Esophagus squamous epithelium (tissue), 5 donors: ENCODE measurements around the gene PROCR. TPM values are rescaled to one million over a fixed set of nuclear protein-coding genes. Genes with fewer than 3 reads are reported as not detected.
A peak's percentile ranks its signal among the peaks of the same experiment; 100 is the strongest.

Source experiments
- DNase-seq: peaks from one replicate; lab custom pipeline; 2025; lab: John Stamatoyannopoulos, UW
- H3K27ac ChIP-seq, 4 donors: fragments of 200-600 bp; sonication (generic); one replicate each; pipeline ENCODE4 v1.5.1; 2016 to 2019; ENCODE audit warnings: mild to moderate bottlenecking in 1 of 4
- H3K27me3 ChIP-seq, 4 donors: fragments of 200-600 bp; sonication (generic); 1 replicate in 3 of 4; 2 replicates in 1 of 4; pipeline versions ENCODE4 v1.5.1 to v1.6.0; 2017 to 2021; ENCODE audit warnings: antibody characterized with exemption in 1 of 4
- H3K36me3 ChIP-seq, 3 donors: fragments of 200-600 bp; sonication (generic); one replicate each; pipeline ENCODE4 v1.5.1; 2016 to 2019
- H3K4me1 ChIP-seq, 3 donors: fragments of 200-600 bp; sonication (generic); one replicate each; pipeline ENCODE4 v1.5.1; 2017 to 2019
- H3K4me3 ChIP-seq, 4 donors: fragments of 200-600 bp; sonication (generic); 1 replicate in 3 of 4; 2 replicates in 1 of 4; pipeline ENCODE4 v1.5.1; 2016 to 2019; ENCODE audit warnings: mild to moderate bottlenecking in 2 of 4, moderate library complexity in 1 of 4
- H3K9me3 ChIP-seq, 3 donors: fragments of 200-600 bp; sonication (generic); one replicate each; pipeline ENCODE4 v1.5.1; 2016 to 2019
- CTCF ChIP-seq, 6 experiments: fragments of 450-650 bp in 4 of 6; fragments of 200-600 bp in 2 of 6; sonication (generic) in 2 of 6; IDR thresholded peaks; one replicate each; pipeline ENCODE4 v1.5.1; 2016 to 2019; ENCODE audit warnings: antibody characterized with exemption in 6 of 6, mild to moderate bottlenecking in 4 of 6, moderate library complexity in 4 of 6
- POLR2A ChIP-seq, 4 donors: fragments of 450-650 bp; IDR thresholded peaks; one replicate each; pipeline ENCODE4 v1.6.1; 2017; ENCODE audit warnings: antibody characterized with exemption in 4 of 4, mild to moderate bottlenecking in 4 of 4, moderate library complexity in 3 of 4
- WGBS, 2 donors: methylation state at CpG; one replicate each; pipeline ENCODE4 v1.1.5; 2018; 5-methylcytosine and 5-hydroxymethylcytosine counted together
- intact Hi-C: fragments of 100-400 bp; cut with DNase I; formaldehyde crosslinking; loops from one replicate; pipeline ENCODE4 v1.15.0; 2022
- total RNA-seq, 4 donors: library from RNA; depleted of rRNA; stranded (reverse); fragments of >200 nt; gene quantifications; one replicate each; pipeline ENCODE4 v1.1.0, GENCODE V29; 2016
- donor health status: DM: yes; HTN: yes; CAD: no.

Gene PROCR
- total RNA-seq, 4 donors from 2014 or later: 2.5 to 19.6 (median 14.6) TPM

- H3K27ac ChIP-seq: no peak overlapping the region
- H3K27me3 ChIP-seq: no peaks in the 10 kb centered on the region
- TF ChIP-seq POLR2A (IDR thresholded peaks at IDR 0.05): no peak
- intact Hi-C loops: no loop called here
- H3K9me3 ChIP-seq: no peaks in the 10 kb centered on the region
- H3K4me3 ChIP-seq: no peak overlapping the region
- peaks cover 15 to 97% (median 27%) of the 10 kb centered on the region in 3 donors for H3K36me3 ChIP-seq
- WGBS, 2 donors: 94% methylated on average over 5 of the region's 5 CpGs
- H3K4me1 ChIP-seq: peaks cover 0 to 31% (median 0%) of the 10 kb centered on the region in 3 donors
- DNase-seq: no peak
Observed at GRCh38 chr20:35133031-35133430, 38.8 kb upstream of the PROCR start.

- no peak for TF ChIP-seq POLR2A (IDR thresholded peaks at IDR 0.05)
- no peak for TF ChIP-seq CTCF (IDR thresholded peaks at IDR 0.05)
- Histone ChIP-seq H3K4me3 (no peak overlapping the region), H3K36me3 (peaks cover 15 to 100% (median 25%) of the 10 kb centered on the region in 3 donors), H3K4me1 (peaks cover 0 to 31% (median 0%) of the 10 kb centered on the region in 3 donors), H3K27me3 (no peaks in the 10 kb centered on the region), H3K27ac (peak overlapping the region in 2 of 4 donors; percentile 65 to 72), H3K9me3 (no peaks in the 10 kb centered on the region)
- 76 to 81% methylated on average over 4 to 5 of the region's 5 CpGs for WGBS, 2 donors
- intact Hi-C loops: no loop called here
- no peak for DNase-seq
Observed at GRCh38 chr20:35133735-35134134, 38.1 kb upstream of the PROCR start.

GRCh38 chr20:35134472-35134871 is 37.4 kb upstream of the PROCR start:
- no peak for DNase-seq
- intact Hi-C loops: no loop called here
- H3K4me1 ChIP-seq: peaks cover 0 to 31% (median 0%) of the 10 kb centered on the region in 3 donors
- no peaks in the 10 kb centered on the region for H3K27me3 ChIP-seq
- H3K27ac ChIP-seq: peak overlapping the region in 3 of 4 donors; percentile 30 to 72 (median 65)
- TF ChIP-seq CTCF (IDR thresholded peaks at IDR 0.05) (no peak), POLR2A (IDR thresholded peaks at IDR 0.05) (no peak)
- 86 to 90% methylated on average over 6 to 7 of the region's 9 CpGs for WGBS, 2 donors
- H3K4me3 ChIP-seq: no peak overlapping the region
- H3K36me3 ChIP-seq: peaks cover 15 to 100% (median 25%) of the 10 kb centered on the region in 3 donors
- H3K9me3 ChIP-seq: no peaks in the 10 kb centered on the region

GRCh38 chr20:35134880-35135279 is 37.0 kb upstream of the PROCR start:
- WGBS, 2 donors: 84 to 92% methylated on average over 3 to 5 of the region's 6 CpGs
- no peak for DNase-seq
- H3K36me3 ChIP-seq: peaks cover 15 to 100% (median 27%) of the 10 kb centered on the region in 3 donors
- H3K27me3 ChIP-seq: no peaks in the 10 kb centered on the region
- no peak for TF ChIP-seq CTCF (IDR thresholded peaks at IDR 0.05)
- TF ChIP-seq POLR2A (IDR thresholded peaks at IDR 0.05): no peak
- H3K27ac ChIP-seq: peak overlapping the region in 3 of 4 donors; percentile 30 to 72 (median 65)
- no peak overlapping the region for H3K4me3 ChIP-seq
- H3K4me1 ChIP-seq: peaks cover 0 to 28% (median 0%) of the 10 kb centered on the region in 3 donors
- no peaks in the 10 kb centered on the region for H3K9me3 ChIP-seq
- intact Hi-C loops: no loop called here

- TF ChIP-seq CTCF (IDR thresholded peaks at IDR 0.05) (no peak), POLR2A (IDR thresholded peaks at IDR 0.05) (no peak)
- H3K4me1 ChIP-seq: peaks cover 0 to 26% (median 0%) of the 10 kb centered on the region in 3 donors
- no peaks in the 10 kb centered on the region for H3K9me3 ChIP-seq
- H3K4me3 ChIP-seq: no peak overlapping the region
- peak overlapping the region in 3 of 4 donors; percentile 23 to 72 (median 65) for H3K27ac ChIP-seq
- DNase-seq: no peak
- no peaks in the 10 kb centered on the region for H3K27me3 ChIP-seq
- peaks cover 9 to 100% (median 29%) of the 10 kb centered on the region in 3 donors for H3K36me3 ChIP-seq
- WGBS, 2 donors: 77 to 82% methylated on average over 9 to 10 of the region's 11 CpGs
- intact Hi-C loops: no loop called here
Observed at GRCh38 chr20:35135867-35136586, 35.8 kb upstream of the PROCR start.
